A549 (cell line): ENCODE data around the gene THPO. TPM values are rescaled to one million over a fixed set of nuclear protein-coding genes. Genes with fewer than 3 reads are reported as not detected.
A peak's percentile ranks its signal among the peaks of the same experiment; 100 is the strongest.

Experiments used
- ATAC-seq, 2 experiments: fragments of 200-7000 bp in 1 of 2; fragments of >200 bp in 1 of 2; cut with Nextera tagmentation in 1 of 2; cut with Tn5 transposase in 1 of 2; 3 replicates each; pipeline versions ENCODE4 v1.8.0 to v1.9.1; 2018 to 2020; ENCODE audit warnings: mild to moderate bottlenecking in 1 of 2, moderate library complexity in 1 of 2
- CTCF ChIA-PET: fragments of 300-600 bp; sonication (Branson Sonifier 250); formaldehyde crosslinking; extraction: SDS; loops from one replicate; lab custom pipeline; 2021; ENCODE audit warnings: antibody characterized with exemption, inconsistent platforms; lab: Yijun Ruan, JAX
- POLR2A ChIA-PET: fragments of 350-600 bp; formaldehyde crosslinking; extraction: SDS; loops from one replicate; lab custom pipeline; 2021; ENCODE audit warnings: antibody characterized with exemption, inconsistent platforms; lab: Yijun Ruan, JAX
- DNase-seq, 2 experiments: peaks; one replicate each; pipeline versions ENCODE4 v3.0.0 to v3.0.0-alpha.2; 2011 to 2016; ENCODE audit warnings: low read depth in 1 of 2, low spot score in 1 of 2
- FAIRE-seq: peaks from 2 replicates; lab custom pipeline; 2011; peaks lifted over from hg19 to GRCh38; lab: Jason Lieb, UNC
- H3K27ac ChIP-seq, 2 experiments: fragments of >200 bp; sonication (Bioruptor Twin); formaldehyde crosslinking; 3 replicates each; pipeline ENCODE4 v1.5.1; 2016 to 2017
- H3K4me1 ChIP-seq: fragments of >200 bp; sonication (Bioruptor Twin); formaldehyde crosslinking; 3 replicates; pipeline ENCODE4 v1.6.1; 2016
- H3K4me2 ChIP-seq: fragments of >200 bp; sonication (Bioruptor Twin); formaldehyde crosslinking; 3 replicates; pipeline ENCODE4 v1.6.1; 2016
- H3K4me3 ChIP-seq: fragments of >200 bp; sonication (Bioruptor Twin); formaldehyde crosslinking; 3 replicates; pipeline ENCODE4 v1.5.1; 2016
- H3K9me3 ChIP-seq: fragments of >200 bp; sonication (Bioruptor Twin); formaldehyde crosslinking; 3 replicates; pipeline ENCODE4 v1.6.1; 2016
- CBX8 ChIP-seq: fragments of 200-600 bp; sonication (generic); IDR thresholded peaks from 2 replicates; pipeline ENCODE4 v1.6.1; 2016
- EHF ChIP-seq: fragments of 250-450 bp; sonication (Bioruptor Pico); IDR thresholded peaks from 2 replicates; pipeline ENCODE4 v1.5.0; 2020; ENCODE audit warnings: mild to moderate bottlenecking
- FOSB ChIP-seq: fragments of 250-450 bp; sonication (Bioruptor Pico); IDR thresholded peaks from 2 replicates; pipeline ENCODE4 v1.5.0; 2020; ENCODE audit warnings: mild to moderate bottlenecking, moderate library complexity
- FOXS1 ChIP-seq: fragments of 250-450 bp; sonication (Bioruptor Pico); IDR thresholded peaks from 2 replicates; pipeline ENCODE4 v1.5.0; 2020; ENCODE audit warnings: mild to moderate bottlenecking, moderate library complexity
- HDAC2 ChIP-seq: fragments of 200-600 bp; sonication (generic); IDR thresholded peaks from 2 replicates; pipeline ENCODE4 v1.6.1; 2016
- HOXA7 ChIP-seq: fragments of 250-450 bp; sonication (Bioruptor Pico); IDR thresholded peaks from 2 replicates; pipeline ENCODE4 v1.5.0; 2020; ENCODE audit warnings: mild to moderate bottlenecking, moderate library complexity
- KDM1A ChIP-seq: fragments of 200-600 bp; sonication (generic); IDR thresholded peaks from 2 replicates; pipeline ENCODE4 v1.6.1; 2016; ENCODE audit warnings: low read depth, mild to moderate bottlenecking
- NFE2L2 ChIP-seq: fragments of 150-350 bp; conservative IDR thresholded peaks from 2 replicates; pipeline ENCODE4 v1.6.1; 2014; ENCODE audit warnings: low read length
- NPAS2 ChIP-seq: fragments of 250-450 bp; sonication (Bioruptor Pico); IDR thresholded peaks from 2 replicates; pipeline ENCODE4 v1.8.0; 2022; ENCODE audit warnings: mild to moderate bottlenecking, moderate library complexity, borderline replicate concordance
- PHF8 ChIP-seq: fragments of 200-600 bp; sonication (generic); IDR thresholded peaks from 2 replicates; pipeline ENCODE4 v1.6.1; 2016; ENCODE audit warnings: low read depth, mild to moderate bottlenecking, antibody characterized with exemption, moderate library complexity, borderline replicate concordance
- POLR2AphosphoS2 ChIP-seq: conservative IDR thresholded peaks from 2 replicates; pipeline ENCODE4 v1.6.1; 2012; ENCODE audit warnings: low read length, improper control_type of control experiment, inconsistent platforms
- RAD21 ChIP-seq, 2 experiments: fragments of >200 bp in 1 of 2; sonication (Bioruptor Twin) in 1 of 2; formaldehyde crosslinking in 1 of 2; IDR thresholded peaks in 1 of 2; conservative IDR thresholded peaks in 1 of 2; 2 replicates in 1 of 2; 3 replicates in 1 of 2; pipeline ENCODE4 v1.6.1; 2012 to 2018; ENCODE audit warnings: inconsistent platforms in 1 of 2
- RCOR1 ChIP-seq: fragments of 150-350 bp; IDR thresholded peaks from 2 replicates; pipeline ENCODE4 v1.6.1; 2014; ENCODE audit warnings: antibody characterized with exemption, low read length, low read depth
- RNF2 ChIP-seq: fragments of 200-600 bp; sonication (generic); IDR thresholded peaks from 2 replicates; pipeline ENCODE4 v1.6.1; 2016; ENCODE audit warnings: low read depth, mild to moderate bottlenecking, antibody characterized with exemption, moderate library complexity, borderline replicate concordance
- SMC3 ChIP-seq: fragments of >200 bp; sonication (Bioruptor Twin); formaldehyde crosslinking; IDR thresholded peaks from 3 replicates; pipeline ENCODE4 v1.6.1; 2018; ENCODE audit warnings: inconsistent platforms
- TP53 ChIP-seq: fragments of 250-450 bp; sonication (Bioruptor Pico); IDR thresholded peaks from 2 replicates; pipeline ENCODE4 v1.5.0; 2021; ENCODE audit warnings: mild to moderate bottlenecking, moderate library complexity
- ZC3H11A ChIP-seq: fragments of 450-650 bp; IDR thresholded peaks from 2 replicates; pipeline ENCODE4 v1.6.1; 2014; ENCODE audit warnings: antibody characterized with exemption, mild to moderate bottlenecking
- WGBS: methylation state at CpG from one replicate; pipeline ENCODE4 v1.1.6; 2017; ENCODE audit errors: missing lambda C conversion rate; 5-methylcytosine and 5-hydroxymethylcytosine counted together
- polyA plus RNA-seq, 4 experiments: library from polyadenylated mRNA; depleted of rRNA in 3 of 4; stranded (reverse); fragments of >200 nt; fragmentation: RNase III in 1 of 4; extraction: RNeasy Plus Mini Kit Qiagen cat#74134 plus additional on column Dnase treatment in 1 of 4; gene quantifications; 2 replicates in 3 of 4; 3 replicates in 1 of 4; pipeline ENCODE4 v1.2.3, GENCODE V29; 2011 to 2017
- TF ChIP-seq, protein P1 (sequence below): IDR thresholded peaks from 2 replicates; pipeline ENCODE4 v1.6.1; 2012
- TF ChIP-seq, protein P2 (sequence below): fragments of >200 bp; sonication (Bioruptor Twin); formaldehyde crosslinking; IDR thresholded peaks from 3 replicates; pipeline ENCODE4 v1.5.1; 2016
- TF ChIP-seq, protein P3 (sequence below): IDR thresholded peaks from 2 replicates; pipeline ENCODE4 v1.6.1; 2012; ENCODE audit warnings: low read depth, borderline replicate concordance
- TF ChIP-seq, protein P4 (sequence below): fragments of 250-450 bp; sonication (Bioruptor Pico); IDR thresholded peaks from 2 replicates; pipeline ENCODE4 v1.5.0; 2021; ENCODE audit warnings: mild to moderate bottlenecking, moderate library complexity, borderline replicate concordance
- TF ChIP-seq, protein P5 (sequence below): fragments of 200-600 bp; sonication (generic); IDR thresholded peaks from 2 replicates; pipeline ENCODE4 v1.6.1; 2016; ENCODE audit warnings: antibody characterized with exemption, mild to moderate bottlenecking, moderate library complexity

The THPO gene
- polyA plus RNA-seq, 2 of the 4 experiments (the other 2 are of a cell fraction), result 0.06 TPM; not detected in 1

DNA sequence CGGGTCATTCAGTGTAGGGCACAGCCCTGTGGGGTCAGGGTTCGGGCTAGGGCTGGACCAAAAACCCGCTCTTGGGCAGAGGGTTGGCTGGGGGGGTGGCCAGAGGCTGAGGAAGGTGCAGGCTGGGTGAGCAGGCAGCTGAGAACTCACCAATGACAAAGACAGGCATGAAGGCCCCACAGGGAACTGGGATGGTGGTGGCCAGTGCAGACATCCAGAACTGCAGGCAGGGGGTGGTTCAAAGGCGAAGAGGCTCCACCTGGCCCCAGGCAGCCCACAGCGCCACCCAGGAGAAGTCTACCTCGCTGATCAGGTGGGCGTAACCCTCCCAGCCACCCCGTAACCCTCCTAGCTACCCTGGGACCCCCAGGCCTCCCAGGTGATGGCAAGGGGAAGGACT, 23.3 kb downstream of the THPO start:
- FAIRE-seq, result no peak
- no peak for DNase-seq
- ChIA-PET CTCF (interaction anchor here (0.6 to 3.6 kb wide), 10 partner anchors 10 to 187 kb away, joined by 3 to 23 read pairs (median 6); partner anchors contain the start of gene FAM131A), POLR2A (no interaction called here)
- H3K4me2 ChIP-seq, result no peak overlapping the region
- no peaks in the 10 kb centered on the region for H3K4me1 ChIP-seq
- no peak overlapping the region for H3K27ac ChIP-seq
- peak; percentile 6 to 35; a peak in 3 of 6 replicates for ATAC-seq
- 73% methylated on average over 7 of the region's 8 CpGs for WGBS
- TF ChIP-seq, protein P1, sequence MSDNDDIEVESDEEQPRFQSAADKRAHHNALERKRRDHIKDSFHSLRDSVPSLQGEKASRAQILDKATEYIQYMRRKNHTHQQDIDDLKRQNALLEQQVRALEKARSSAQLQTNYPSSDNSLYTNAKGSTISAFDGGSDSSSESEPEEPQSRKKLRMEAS, result no peak
- no peak for TF ChIP-seq EHF (CRISPR knock-in tag)
- TF ChIP-seq PHF8, result no peak
- TF ChIP-seq POLR2AphosphoS2, result no peak
- no peaks in the 10 kb centered on the region for H3K9me3 ChIP-seq
- H3K4me3 ChIP-seq, result no peak overlapping the region

DNA sequence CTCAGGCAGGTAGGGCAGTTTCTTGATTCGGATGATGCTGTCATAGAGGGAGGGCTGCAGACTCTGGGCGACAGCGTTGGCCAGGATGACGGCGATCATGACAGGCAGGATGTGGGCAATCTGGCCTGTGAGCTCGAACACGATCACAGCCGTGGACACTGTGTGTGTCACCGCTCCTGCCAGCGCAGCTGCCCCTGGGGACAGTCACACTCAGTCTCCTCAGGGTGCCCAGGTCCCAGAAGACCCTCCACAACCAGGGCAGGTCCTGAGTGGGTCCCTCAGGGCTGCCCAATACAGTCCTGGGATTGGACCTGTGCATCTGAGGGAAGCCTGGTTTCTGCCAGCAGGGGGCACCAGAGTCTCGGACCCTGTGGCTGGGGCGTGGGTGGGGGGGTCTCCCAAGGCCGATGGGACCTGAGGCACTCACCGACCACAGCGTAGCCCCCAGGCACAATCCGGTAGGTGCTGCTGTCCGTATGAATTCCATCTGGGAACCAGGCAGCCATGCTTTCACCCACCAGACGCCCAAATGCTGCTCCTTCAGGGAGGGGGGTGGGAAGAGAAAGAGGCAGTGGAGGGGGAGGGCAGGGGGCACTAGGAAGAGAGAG, 23.8 kb downstream of the THPO start:
- ATAC-seq, result peak; percentile 64 to 87; a peak in 5 of 6 replicates
- Histone ChIP-seq H3K4me3 (no peak overlapping the region), H3K9me3 (no peaks in the 10 kb centered on the region), H3K4me2 (no peak overlapping the region), H3K27ac (no peak overlapping the region), H3K4me1 (no peaks in the 10 kb centered on the region)
- DNase-seq, result peak; percentile 29 to 47
- no peak for FAIRE-seq
- TF ChIP-seq HOXA7 (CRISPR knock-in tag) (no peak), SMC3 (peak; percentile 42; the same call in 1 of the 3 replicates), RAD21 (conservative IDR thresholded peaks at IDR 0.05 in 1 of 2, IDR thresholded peaks at IDR 0.05 in 1 of 2) (peak; percentile 18 to 23; a peak in 1 of 5 replicates), CBX8 (no peak)
- TF ChIP-seq, protein P2, sequence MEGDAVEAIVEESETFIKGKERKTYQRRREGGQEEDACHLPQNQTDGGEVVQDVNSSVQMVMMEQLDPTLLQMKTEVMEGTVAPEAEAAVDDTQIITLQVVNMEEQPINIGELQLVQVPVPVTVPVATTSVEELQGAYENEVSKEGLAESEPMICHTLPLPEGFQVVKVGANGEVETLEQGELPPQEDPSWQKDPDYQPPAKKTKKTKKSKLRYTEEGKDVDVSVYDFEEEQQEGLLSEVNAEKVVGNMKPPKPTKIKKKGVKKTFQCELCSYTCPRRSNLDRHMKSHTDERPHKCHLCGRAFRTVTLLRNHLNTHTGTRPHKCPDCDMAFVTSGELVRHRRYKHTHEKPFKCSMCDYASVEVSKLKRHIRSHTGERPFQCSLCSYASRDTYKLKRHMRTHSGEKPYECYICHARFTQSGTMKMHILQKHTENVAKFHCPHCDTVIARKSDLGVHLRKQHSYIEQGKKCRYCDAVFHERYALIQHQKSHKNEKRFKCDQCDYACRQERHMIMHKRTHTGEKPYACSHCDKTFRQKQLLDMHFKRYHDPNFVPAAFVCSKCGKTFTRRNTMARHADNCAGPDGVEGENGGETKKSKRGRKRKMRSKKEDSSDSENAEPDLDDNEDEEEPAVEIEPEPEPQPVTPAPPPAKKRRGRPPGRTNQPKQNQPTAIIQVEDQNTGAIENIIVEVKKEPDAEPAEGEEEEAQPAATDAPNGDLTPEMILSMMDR, result peak; percentile 59
- TF ChIP-seq, protein P3, sequence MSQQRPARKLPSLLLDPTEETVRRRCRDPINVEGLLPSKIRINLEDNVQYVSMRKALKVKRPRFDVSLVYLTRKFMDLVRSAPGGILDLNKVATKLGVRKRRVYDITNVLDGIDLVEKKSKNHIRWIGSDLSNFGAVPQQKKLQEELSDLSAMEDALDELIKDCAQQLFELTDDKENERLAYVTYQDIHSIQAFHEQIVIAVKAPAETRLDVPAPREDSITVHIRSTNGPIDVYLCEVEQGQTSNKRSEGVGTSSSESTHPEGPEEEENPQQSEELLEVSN, result no peak
- ChIA-PET POLR2A (no interaction called here), CTCF (interaction anchor here (0.5 to 3.6 kb wide), 19 partner anchors 8 to 461 kb away, joined by 3 to 23 read pairs (median 5); partner anchors contain the start of genes FAM131A and POLR2H)
- WGBS, result 70% methylated on average over 9 of the region's 18 CpGs

DNA sequence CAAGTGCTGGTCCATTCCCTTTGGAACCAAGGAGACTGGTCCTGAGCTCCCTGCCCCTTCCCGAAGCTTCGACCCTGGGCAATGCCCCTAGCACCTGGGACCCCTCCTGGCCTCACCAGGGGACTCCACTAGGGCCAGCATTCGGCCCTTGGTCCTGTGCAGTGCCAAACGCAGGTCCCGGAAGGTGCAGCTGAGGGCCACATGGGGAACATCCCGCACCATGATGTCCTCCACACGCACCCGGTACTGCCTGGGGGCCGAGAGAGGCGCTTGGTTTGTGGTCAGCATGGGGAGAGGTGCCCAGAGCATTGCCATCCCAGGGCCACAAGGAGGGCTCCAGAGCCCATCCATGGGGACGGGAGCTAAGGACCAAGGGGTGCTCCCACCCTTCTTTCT, 24.5 kb downstream of the THPO start:
- TF ChIP-seq, protein P3, result no peak
- TF ChIP-seq, protein P4, sequence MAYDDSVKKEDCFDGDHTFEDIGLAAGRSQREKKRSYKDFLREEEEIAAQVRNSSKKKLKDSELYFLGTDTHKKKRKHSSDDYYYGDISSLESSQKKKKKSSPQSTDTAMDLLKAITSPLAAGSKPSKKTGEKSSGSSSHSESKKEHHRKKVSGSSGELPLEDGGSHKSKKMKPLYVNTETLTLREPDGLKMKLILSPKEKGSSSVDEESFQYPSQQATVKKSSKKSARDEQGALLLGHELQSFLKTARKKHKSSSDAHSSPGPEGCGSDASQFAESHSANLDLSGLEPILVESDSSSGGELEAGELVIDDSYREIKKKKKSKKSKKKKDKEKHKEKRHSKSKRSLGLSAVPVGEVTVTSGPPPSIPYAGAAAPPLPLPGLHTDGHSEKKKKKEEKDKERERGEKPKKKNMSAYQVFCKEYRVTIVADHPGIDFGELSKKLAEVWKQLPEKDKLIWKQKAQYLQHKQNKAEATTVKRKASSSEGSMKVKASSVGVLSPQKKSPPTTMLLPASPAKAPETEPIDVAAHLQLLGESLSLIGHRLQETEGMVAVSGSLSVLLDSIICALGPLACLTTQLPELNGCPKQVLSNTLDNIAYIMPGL, result no peak
- TF ChIP-seq NPAS2 (CRISPR knock-in tag) (no peak), RCOR1 (no peak), ZC3H11A (no peak), KDM1A (no peak), RAD21 (conservative IDR thresholded peaks at IDR 0.05 in 1 of 2, IDR thresholded peaks at IDR 0.05 in 1 of 2) (no peak), FOSB (CRISPR knock-in tag) (no peak), HDAC2 (no peak), FOXS1 (CRISPR knock-in tag) (no peak), SMC3 (no peak), TP53 (CRISPR knock-in tag) (no peak), RNF2 (no peak), NFE2L2 (no peak)
- TF ChIP-seq, protein P5, sequence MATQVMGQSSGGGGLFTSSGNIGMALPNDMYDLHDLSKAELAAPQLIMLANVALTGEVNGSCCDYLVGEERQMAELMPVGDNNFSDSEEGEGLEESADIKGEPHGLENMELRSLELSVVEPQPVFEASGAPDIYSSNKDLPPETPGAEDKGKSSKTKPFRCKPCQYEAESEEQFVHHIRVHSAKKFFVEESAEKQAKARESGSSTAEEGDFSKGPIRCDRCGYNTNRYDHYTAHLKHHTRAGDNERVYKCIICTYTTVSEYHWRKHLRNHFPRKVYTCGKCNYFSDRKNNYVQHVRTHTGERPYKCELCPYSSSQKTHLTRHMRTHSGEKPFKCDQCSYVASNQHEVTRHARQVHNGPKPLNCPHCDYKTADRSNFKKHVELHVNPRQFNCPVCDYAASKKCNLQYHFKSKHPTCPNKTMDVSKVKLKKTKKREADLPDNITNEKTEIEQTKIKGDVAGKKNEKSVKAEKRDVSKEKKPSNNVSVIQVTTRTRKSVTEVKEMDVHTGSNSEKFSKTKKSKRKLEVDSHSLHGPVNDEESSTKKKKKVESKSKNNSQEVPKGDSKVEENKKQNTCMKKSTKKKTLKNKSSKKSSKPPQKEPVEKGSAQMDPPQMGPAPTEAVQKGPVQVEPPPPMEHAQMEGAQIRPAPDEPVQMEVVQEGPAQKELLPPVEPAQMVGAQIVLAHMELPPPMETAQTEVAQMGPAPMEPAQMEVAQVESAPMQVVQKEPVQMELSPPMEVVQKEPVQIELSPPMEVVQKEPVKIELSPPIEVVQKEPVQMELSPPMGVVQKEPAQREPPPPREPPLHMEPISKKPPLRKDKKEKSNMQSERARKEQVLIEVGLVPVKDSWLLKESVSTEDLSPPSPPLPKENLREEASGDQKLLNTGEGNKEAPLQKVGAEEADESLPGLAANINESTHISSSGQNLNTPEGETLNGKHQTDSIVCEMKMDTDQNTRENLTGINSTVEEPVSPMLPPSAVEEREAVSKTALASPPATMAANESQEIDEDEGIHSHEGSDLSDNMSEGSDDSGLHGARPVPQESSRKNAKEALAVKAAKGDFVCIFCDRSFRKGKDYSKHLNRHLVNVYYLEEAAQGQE, result no peak
- Histone ChIP-seq H3K9me3 (no peaks in the 10 kb centered on the region), H3K4me3 (no peak overlapping the region), H3K27ac (no peak overlapping the region), H3K4me2 (no peak overlapping the region), H3K4me1 (no peaks in the 10 kb centered on the region)
- ATAC-seq (no peak), FAIRE-seq (no peak), DNase-seq (no peak)
- POLR2A ChIA-PET, result no interaction called here
- no CpG with 5 or more reads among the region's 11 CpGs for WGBS
- CTCF ChIA-PET, result interaction anchor here (0.5 to 3.6 kb wide), 18 partner anchors 9 to 462 kb away, joined by 3 to 23 read pairs (median 4); partner anchors contain the start of genes FAM131A and POLR2H
